ENCODE measurements around the gene OXSR1. TPM values are rescaled to one million over a fixed set of nuclear protein-coding genes. Genes with fewer than 3 reads are reported as not detected.
"Not testable (repeated sequence)": the region's sequence is repeated elsewhere in the genome, so short reads cannot be mapped to it uniquely, and the experiment has no call there.

Gene OXSR1
- total RNA-seq, 1 donor from 2014 or later: 24.0 TPM

DNA sequence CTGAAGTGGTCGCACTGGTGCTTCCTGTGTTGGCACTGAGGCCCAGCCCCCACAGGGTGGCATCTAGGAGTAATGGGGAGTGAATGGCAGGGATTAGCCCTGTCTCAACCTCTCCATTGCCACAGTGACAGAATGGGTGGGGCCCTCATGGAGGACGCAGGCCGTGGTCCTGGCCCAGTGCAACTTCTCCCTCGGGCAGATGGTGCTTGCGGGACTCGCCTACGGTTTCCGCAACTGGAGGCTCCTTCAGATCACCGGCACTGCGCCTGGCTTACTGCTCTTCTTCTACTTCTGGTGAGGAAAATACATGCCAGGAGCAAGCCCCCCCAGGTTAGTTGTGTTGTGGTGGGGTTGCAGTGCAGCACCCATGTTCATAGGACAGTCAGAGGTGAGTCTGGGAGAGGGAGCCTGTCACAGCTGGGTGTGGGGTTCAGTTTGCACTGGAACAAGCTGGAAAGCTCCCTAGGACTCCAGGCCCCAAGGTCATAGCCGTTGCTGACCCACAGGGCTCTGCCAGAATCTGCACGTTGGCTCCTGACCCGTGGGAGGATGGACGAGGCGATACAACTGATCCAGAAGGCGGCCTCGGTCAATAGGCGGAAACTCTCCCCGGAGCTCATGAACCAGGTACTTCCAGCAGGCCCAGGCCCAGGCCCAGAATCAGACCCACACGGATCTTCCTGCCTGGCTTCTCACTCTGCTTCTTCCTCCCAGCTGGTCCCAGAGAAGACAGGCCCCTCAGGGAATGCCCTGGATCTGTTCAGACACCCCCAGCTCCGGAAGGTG is 109.7 kb downstream of the OXSR1 start:
- ATAC-seq (ENCODE audit: poor library complexity) (no peak), DNase-seq (no peak)
- intact Hi-C loops (cut with DNase I): no loop called here

DNA sequence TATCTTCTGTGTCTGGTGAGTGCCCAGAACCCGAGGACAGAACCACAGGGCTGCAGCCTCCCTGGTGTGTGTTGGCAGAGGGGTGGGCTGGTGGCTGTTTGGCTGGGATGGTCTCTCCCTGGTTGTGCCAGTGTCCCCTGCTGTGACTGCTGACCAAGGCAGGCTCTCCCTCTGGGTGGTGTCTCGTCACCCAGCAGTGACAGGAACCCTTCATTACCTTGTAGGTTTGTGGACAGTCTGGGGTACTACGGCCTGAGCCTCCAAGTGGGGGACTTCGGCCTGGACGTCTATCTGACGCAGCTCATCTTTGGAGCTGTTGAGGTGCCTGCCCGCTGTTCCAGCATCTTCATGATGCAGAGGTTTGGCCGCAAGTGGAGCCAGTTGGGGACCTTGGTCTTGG is 110.3 kb downstream of the OXSR1 start:
- ATAC-seq (ENCODE audit: poor library complexity) (no peak), DNase-seq (no peak)
- intact Hi-C loops (cut with DNase I): no loop called here

DNA sequence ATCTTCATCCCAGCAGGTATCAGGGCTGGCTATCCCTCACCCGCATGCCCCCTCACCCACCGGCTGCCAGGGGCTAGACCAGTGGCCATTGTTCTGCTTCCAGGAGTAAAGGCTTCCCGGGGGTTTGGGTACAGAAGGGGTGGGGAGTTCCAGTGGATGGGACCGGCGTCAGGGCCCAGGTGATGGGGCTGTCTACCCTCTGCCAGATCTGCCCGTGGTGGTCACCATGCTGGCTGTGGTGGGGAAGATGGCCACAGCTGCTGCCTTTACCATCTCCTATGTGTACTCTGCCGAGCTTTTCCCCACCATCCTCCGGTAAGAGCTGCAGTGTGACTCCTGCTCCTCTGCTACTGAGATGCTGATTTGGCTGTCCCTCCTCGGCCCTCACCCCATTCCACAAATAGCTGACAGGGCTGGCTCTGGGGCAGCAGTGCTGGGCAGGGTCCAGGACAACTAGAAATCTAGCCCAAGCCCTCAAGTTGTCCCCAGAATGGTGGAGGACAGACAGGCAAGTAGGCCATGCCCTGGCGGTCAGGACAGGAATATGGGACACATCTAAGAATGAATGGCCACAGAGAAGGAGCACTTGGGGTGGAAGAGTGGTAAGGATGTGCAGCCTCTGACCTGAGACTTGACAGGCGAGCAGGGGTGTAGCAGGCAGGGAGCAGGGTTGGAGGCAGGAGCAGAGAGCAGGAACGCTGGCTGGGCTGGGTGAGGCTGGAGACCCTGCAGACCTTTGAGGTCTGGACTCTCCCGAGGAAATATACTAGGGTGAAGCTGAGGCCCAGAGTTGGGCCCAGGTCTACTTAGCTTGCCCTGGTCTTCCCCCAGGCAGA is 111.0 kb downstream of the OXSR1 start:
- intact Hi-C loops (cut with DNase I): no loop called here
- ATAC-seq (ENCODE audit: poor library complexity): peak; percentile 79
- DNase-seq: no peak

DNA sequence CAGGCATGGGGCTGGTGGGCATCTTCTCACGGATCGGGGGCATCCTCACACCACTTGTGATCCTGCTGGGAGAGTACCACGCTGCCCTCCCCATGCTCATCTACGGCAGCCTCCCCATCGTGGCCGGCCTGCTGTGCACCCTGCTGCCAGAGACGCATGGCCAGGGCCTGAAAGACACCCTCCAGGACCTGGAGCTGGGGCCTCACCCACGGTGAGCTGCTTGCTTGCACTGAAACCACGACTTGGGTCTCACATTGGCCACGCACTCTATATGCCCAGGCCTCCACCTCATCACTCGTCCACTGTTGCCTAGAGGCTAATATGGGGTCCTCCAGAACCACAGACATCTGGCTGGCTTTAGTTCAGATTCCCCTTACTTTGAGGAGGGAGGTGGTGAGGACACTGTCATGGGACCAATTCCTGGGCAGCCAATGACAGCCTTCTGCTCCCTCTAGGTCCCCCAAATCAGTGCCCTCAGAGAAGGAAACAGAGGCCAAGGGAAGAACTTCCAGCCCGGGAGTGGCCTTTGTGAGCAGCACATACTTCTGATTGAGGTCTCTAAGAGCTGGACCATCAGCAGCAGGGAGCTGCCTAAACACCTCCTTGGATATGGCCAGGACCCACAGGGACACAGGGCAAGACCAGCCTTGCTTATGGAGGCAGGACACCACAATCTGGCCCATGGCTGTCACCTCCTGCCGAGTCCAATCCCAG is 111.7 kb downstream of the OXSR1 start:
- ATAC-seq (ENCODE audit: poor library complexity): peak; percentile 22
- intact Hi-C loops (cut with DNase I): no loop called here
- no peak for DNase-seq

DNA sequence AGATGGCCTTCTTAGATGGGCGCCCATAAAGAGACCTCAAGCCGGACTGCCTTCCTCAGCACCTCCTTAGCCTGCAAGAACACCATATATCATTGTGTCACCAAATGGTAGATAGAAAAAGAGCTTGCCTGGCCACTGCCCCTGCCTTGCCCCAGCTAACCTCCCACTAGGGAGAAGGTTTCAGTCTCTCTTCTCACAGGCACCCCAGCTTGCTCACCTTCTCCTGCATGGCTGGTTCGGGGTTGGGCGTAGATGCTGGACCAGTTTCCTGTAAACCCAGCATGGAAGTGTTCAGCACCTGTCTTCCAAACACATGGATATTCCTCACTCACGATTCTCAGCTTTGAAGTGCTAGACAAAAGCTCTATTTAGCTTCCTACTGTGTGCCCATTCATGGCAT is 113.5 kb downstream of the OXSR1 start:
- DNase-seq: no peak
- intact Hi-C loops (cut with DNase I): no loop called here
- no peak for ATAC-seq (ENCODE audit: poor library complexity)

DNA sequence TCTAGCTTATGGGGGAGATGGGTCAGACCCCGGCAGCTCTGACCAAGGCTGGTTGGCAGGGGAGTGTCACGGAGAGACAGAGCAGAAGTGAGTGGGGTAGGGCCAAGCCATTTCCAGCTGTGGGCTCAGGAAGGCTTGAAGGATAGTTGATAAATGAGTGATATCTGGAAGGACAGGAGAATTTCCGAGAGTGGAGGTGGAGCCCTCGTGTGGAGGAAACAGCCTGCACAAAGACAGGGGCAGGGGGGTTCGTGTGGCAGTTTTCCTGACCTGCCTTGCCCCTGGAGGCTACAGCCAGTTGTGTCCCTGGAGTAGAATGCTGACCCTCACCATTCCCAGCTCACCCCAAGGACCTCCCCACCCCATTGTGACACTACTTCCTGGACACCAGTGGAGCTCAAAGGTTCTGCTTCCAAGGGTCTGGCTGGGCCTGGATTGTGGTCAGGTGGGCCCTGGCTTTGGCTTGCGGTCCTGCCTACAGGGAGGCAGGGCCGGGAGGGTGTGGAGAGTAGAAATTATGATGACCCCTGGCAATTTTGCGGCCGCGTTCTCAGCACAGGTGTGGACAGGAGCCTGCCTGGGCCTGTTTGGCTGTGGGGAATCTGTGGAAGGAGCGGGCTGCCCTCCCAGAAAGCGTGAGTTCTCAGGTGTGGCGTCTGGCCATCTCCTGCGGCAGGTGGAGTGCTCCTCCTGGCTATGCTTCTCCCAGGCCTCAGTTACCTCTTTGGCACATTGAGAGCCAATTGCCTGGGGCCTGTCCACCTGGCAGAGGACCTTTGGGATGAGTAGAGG is 116.8 kb downstream of the OXSR1 start, which contains the start of gene SLC22A14:
Gene SLC22A14, plus strand, starts transcription at position 400 of the 792 bp plus-strand sequence. CDS start 23,733 bp downstream, outside the sequence.
- ATAC-seq (ENCODE audit: poor library complexity): no peak
- intact Hi-C loops (cut with DNase I): no loop called here

DNA sequence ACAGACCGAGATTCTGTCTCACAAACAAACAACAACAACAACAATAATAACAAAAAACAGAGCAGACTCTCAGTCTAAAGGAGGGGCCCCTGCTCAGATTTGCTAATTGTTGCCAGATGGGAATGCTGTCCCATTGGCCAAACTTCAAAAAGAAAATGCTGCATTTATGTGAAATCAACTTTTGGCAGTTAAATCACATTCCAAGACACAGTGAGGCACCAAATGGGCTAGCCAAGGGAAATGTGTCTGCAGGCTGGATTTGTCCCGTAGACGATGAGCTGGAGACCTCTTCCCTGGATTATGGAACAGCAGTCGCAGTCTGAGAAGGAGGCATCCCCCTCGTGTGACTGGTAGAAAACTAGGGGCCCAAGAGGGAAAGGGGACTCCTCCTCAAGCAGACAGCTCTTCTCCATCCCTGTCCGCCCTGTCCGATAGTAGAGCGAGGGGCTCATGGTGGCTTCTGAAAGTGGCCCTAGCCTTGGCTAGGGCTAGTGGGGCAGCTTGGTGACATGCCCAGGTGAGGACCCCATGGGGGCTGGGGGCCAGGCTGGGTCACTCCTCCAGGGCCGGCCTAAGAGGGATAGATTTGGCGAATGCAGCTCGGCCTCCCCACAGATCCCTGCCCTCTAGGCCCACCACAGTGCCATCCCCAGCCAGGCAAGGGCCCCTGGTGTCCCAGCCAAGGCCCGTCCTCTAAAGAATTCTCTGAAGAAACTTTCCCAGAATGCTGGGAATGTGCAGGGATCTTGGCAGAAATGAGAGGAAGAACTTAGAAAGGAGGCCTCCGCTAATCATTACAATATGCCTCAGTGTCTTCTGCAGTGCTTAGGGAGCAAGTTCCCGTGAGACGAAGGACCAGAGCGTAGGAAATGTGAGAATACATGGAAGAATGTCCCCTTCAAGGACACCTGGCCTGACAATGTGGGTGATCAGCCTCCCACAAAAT is 118.7 kb downstream of the OXSR1 start:
- ATAC-seq (ENCODE audit: poor library complexity): no peak
- DNase-seq: no peak
- intact Hi-C loops (cut with DNase I): no loop called here

More for the DNA sequence above, 116.8 kb downstream of the OXSR1 start, which contains the start of gene SLC22A14:
- no peak for DNase-seq

DNA sequence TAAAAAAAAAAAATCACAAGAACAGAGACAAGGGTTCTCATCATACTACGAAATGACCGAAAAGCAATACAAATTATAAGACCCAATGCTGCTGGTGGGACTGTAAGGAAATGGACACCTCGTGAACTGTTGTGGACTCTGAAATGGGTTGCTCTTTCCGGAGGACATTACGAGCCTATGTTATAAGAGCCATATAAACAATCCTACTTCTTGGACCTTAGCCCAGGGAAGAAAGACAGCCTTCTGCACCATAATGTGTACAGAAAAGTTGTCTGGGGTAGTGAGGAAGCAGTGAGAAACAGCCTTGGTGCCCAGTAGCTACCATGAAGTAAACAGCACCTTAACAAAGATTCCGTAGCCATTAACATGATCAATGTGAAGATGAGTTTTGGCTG is 119.4 kb downstream of the OXSR1 start:
- no peak for DNase-seq
- intact Hi-C loops (cut with DNase I): no loop called here
- ATAC-seq (ENCODE audit: poor library complexity): no peak

DNA sequence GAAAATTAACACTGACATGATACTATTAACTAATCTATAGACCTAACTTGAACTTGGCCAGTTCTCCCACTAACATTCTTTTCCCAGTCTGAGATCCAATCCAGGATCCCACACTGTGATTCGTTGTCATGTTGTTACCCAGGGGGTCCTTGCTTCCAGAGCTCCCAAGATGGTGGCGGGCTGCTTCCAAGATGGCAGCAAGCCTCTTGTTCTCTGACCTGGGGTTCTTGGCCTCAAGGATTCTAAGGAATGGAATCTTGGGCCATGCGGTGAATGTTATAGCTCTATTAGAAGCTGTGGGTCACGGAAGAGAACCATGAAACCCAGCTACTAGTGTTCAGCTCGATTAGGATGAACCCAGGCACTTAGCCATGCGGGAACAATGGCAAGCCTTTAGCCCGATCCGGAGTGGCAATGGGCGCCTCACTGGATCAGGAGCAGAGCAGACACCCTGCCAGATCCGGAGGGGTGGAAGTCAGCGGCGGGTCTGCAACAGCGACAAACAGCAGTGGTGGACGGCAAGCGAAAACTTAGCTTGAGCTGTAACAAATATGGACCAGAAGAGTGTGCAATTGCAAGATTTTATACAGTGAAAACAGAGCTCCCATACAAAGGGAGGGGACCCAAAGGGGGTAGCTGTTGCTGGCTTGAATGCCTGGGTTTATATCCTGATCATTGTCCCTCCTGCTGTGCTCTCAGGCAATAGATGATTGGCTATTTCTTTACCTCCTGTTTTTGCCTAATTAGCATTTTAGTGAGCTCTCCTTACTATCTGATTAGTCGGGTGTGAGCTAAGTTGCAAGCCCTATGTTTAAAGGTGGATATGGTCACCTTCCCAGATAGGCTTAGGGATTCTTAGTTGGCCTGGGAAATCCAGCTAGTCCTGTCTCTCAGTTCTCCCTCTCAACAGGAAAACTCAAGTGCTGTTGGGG is 124.2 kb downstream of the OXSR1 start:
- ATAC-seq (ENCODE audit: poor library complexity); DNase-seq; intact Hi-C loops (cut with DNase I): not testable (repeated sequence)

DNA sequence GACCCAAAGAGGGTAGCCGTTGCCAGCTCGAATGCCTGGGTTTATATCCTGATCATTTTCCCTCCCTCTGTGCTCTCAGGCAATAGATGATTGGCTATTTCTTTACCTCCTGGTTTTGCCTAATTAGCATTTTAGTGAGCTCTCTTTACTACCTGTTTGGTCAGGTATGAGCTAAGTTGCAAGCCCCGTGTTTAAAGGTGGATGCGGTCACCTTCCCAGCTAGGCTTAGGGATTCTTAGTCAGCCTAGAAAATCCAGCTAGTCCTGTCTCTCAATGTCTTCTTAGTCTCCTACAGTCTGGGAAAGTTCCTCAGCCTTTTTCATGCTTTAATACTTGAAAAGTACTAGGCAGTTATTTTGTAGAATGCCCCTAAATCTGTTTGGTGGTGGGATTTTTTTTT is 131.7 kb downstream of the OXSR1 start:
- intact Hi-C loops (cut with DNase I); ATAC-seq (ENCODE audit: poor library complexity); DNase-seq: not testable (repeated sequence)

DNA sequence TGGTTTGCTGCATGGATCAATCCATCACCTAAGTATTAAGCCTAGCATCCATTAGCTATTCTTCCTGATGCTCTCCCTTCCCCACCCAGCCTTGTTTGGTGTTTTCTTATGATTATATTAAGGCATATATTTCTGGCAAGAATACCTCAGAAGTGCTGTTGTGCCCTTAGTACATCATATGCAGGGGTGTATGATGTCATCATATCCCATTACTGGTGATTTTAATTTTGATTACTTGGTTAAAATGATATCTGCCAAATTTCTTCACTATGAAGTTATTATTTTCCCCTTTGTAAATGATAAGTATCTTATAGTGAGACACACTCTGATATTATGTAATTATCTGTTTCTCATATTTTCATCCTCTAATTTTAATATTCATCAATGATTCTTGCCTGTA is 132.2 kb downstream of the OXSR1 start:
- intact Hi-C loops (cut with DNase I): no loop called here
- no peak for ATAC-seq (ENCODE audit: poor library complexity)
- DNase-seq: no peak

DNA sequence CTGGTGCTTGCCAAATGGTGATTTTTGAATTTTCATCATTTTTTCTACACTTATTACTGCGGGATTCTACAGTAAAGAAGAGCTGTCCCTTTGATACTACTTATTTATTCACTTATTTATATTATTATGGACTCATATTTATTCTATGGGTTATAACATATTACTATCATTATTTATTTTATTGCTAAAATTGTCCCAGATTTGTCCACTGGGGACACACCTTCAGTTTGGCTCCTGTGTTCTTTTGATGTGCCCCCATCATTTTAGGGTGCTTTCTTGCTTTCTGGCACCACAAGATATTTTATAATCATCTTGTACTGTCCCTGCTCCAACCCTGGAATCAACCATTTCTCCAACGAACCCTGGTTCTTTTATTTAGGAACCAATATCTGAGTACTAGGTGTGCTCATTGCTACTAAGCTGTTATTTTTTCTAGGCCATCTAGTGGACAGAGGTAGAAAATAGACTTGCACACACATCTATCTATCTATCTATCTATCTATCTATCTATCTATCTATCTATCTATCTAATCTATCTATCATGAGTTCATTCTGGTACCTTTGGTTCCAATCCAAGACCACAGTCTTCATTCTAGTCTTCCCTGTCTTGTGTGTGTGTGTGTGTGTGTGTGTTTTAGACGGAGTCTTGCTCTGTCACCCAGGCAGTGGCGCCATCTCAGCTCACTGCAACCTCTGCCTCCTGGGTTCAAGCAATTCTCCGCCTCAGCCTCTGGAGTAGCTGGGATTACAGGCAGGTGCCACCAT is 132.8 kb downstream of the OXSR1 start:
- intact Hi-C loops (cut with DNase I): no loop called here
- no peak for ATAC-seq (ENCODE audit: poor library complexity)
- no peak for DNase-seq
